ENCODE measurements around the gene EXOC4.

DNA sequence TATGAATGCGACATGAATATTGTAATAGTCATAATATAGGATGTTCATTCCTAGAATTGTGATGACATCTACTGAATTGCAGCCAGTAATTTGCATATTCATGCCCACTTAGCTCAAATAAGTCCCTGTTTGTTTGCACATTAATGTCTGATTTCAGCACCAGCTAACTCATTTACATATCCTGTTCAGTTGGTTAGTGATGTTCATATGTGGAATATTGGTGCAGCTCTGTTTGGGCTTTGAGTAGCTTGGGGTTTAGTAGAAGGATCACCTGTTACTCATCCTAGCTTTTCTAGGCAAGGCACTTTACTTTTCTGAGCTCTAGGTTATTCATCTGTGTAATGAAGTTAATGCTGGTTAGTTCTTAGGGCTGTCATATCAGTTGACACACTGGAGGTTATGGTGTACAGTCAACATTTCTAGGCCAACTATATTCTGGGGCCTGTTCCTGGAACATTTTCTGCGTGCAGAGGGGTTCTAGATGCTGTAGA is 238.4 kb downstream of the EXOC4 start:
- no peak for TF ChIP-seq EZH2 (IDR thresholded peaks at IDR 0.05; ENCODE audit: borderline replicate concordance, low read length)
- TF ChIP-seq, protein P1, sequence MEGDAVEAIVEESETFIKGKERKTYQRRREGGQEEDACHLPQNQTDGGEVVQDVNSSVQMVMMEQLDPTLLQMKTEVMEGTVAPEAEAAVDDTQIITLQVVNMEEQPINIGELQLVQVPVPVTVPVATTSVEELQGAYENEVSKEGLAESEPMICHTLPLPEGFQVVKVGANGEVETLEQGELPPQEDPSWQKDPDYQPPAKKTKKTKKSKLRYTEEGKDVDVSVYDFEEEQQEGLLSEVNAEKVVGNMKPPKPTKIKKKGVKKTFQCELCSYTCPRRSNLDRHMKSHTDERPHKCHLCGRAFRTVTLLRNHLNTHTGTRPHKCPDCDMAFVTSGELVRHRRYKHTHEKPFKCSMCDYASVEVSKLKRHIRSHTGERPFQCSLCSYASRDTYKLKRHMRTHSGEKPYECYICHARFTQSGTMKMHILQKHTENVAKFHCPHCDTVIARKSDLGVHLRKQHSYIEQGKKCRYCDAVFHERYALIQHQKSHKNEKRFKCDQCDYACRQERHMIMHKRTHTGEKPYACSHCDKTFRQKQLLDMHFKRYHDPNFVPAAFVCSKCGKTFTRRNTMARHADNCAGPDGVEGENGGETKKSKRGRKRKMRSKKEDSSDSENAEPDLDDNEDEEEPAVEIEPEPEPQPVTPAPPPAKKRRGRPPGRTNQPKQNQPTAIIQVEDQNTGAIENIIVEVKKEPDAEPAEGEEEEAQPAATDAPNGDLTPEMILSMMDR (IDR thresholded peaks at IDR 0.05; ENCODE audit: low read length): no peak

Measured in OCI-LY1 (cell line).